Common myeloid progenitor, CD34-positive (primary cell): Measurements from ENCODE around the gene TEAD1.

Experiments
- CTCF ChIA-PET: fragments of 350-600 bp; sonication (Branson Sonifier 250); formaldehyde crosslinking; loops from one replicate; lab custom pipeline; 2021; ENCODE audit warnings: antibody characterized with exemption; lab: Charles Lee
- POLR2A ChIA-PET: fragments of 350-600 bp; sonication (Branson Sonifier 250); formaldehyde crosslinking; loops from one replicate; lab custom pipeline; 2021; ENCODE audit warnings: antibody characterized with exemption; lab: Charles Lee
- DNase-seq, 3 donors: peaks; one replicate each; pipeline versions ENCODE4 v3.0.0 to v3.0.0-alpha.2; 2013
- H3K27ac ChIP-seq, 2 experiments: 1 replicate in 1 of 2; 2 replicates in 1 of 2; pipeline ENCODE4 v1.7.0; 2013; ENCODE audit warnings: inconsistent platforms in 2 of 2, low read length in 2 of 2, mild to moderate bottlenecking in 2 of 2, low read depth in 1 of 2, moderate library complexity in 1 of 2; ENCODE audit not compliant: severe bottlenecking in 2 of 2, insufficient read depth in 1 of 2, poor library complexity in 1 of 2
- H3K27me3 ChIP-seq, 5 experiments: replicated peaks in 2 of 5; 1 replicate in 3 of 5; 2 replicates in 2 of 5; pipeline versions ENCODE4 v1.6.1 to v1.7.0; 2013; ENCODE audit warnings: low read length in 4 of 5, mild to moderate bottlenecking in 2 of 5, moderate library complexity in 2 of 5, inconsistent platforms in 1 of 5; ENCODE audit not compliant: insufficient read depth in 5 of 5, control insufficient read depth in 4 of 5
- H3K36me3 ChIP-seq, 4 experiments: 1 replicate in 2 of 4; 2 replicates in 2 of 4; pipeline versions ENCODE4 v1.6.1 to v1.7.0; 2013; ENCODE audit warnings: low read length in 3 of 4, control low read depth in 1 of 4, mild to moderate bottlenecking in 1 of 4; ENCODE audit not compliant: control insufficient read depth in 4 of 4, insufficient read depth in 4 of 4
- H3K4me1 ChIP-seq, 4 experiments: 1 replicate in 3 of 4; 2 replicates in 1 of 4; pipeline versions ENCODE4 v1.6.1 to v1.7.1; 2013; ENCODE audit warnings: low read length in 3 of 4, mild to moderate bottlenecking in 3 of 4, control low read depth in 1 of 4, inconsistent platforms in 1 of 4, moderate library complexity in 1 of 4; ENCODE audit not compliant: control insufficient read depth in 4 of 4, insufficient read depth in 4 of 4; ENCODE audit errors: control extremely low read depth in 1 of 4
- H3K4me3 ChIP-seq, 7 experiments: 1 replicate in 4 of 7; 2 replicates in 3 of 7; pipeline versions ENCODE4 v1.5.1 to v1.7.0; 2013; ENCODE audit warnings: mild to moderate bottlenecking in 7 of 7, low read length in 6 of 7, moderate library complexity in 6 of 7, inconsistent platforms in 2 of 7, low read depth in 2 of 7, control low read depth in 1 of 7; ENCODE audit not compliant: insufficient read depth in 4 of 7, control insufficient read depth in 1 of 7; ENCODE audit errors: extremely low read depth in 1 of 7
- H3K9me3 ChIP-seq, 5 experiments: 1 replicate in 4 of 5; 2 replicates in 1 of 5; pipeline versions ENCODE4 v1.6.1 to v1.7.1; 2013; ENCODE audit warnings: low read length in 4 of 5, mild to moderate bottlenecking in 2 of 5, inconsistent platforms in 1 of 5, low read depth in 1 of 5, moderate library complexity in 1 of 5; ENCODE audit not compliant: control insufficient read depth in 4 of 5, insufficient read depth in 2 of 5; ENCODE audit errors: control extremely low read depth in 1 of 5
- WGBS: methylation state at CpG from one replicate; pipeline ENCODE4 v1.1.5; 2013; ENCODE audit not compliant: insufficient coverage; 5-methylcytosine and 5-hydroxymethylcytosine counted together

The TEAD1 gene

DNA sequence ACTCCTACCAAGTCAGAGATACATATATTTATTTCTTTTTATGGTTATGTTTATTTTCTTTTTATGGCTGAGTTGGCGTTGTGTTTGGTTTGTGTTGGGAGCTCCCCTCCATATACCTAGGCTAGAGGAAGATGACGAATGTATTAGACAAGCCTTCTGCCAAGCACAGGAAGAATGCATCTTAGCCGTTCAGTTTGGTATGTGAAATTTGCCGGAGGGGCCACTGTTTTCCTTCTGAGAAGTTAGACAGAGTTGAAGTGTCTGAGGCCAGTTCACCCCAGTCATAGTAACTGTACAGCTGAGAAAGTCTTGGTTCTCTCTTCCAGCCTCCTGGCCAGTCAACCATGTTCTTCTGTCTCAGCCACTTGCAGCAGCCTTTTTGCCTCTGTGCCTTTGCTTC is 29.8 kb downstream of the TEAD1 start:
- 52% methylated on average over 2 of the region's 4 CpGs for WGBS
- no peak overlapping the region for H3K4me3 ChIP-seq
- POLR2A ChIA-PET, result no interaction called here
- H3K9me3 ChIP-seq, result peaks cover 0 to 5% (median 0%) of the 10 kb centered on the region in 5 experiments
- peaks cover 22 to 98% (median 53%) of the 10 kb centered on the region in 5 experiments for H3K27me3 ChIP-seq
- H3K27ac ChIP-seq, result no peak overlapping the region
- no peaks in the 10 kb centered on the region for H3K4me1 ChIP-seq
- no peak for DNase-seq
- CTCF ChIA-PET, result no interaction called here
- no peaks in the 10 kb centered on the region for H3K36me3 ChIP-seq

DNA sequence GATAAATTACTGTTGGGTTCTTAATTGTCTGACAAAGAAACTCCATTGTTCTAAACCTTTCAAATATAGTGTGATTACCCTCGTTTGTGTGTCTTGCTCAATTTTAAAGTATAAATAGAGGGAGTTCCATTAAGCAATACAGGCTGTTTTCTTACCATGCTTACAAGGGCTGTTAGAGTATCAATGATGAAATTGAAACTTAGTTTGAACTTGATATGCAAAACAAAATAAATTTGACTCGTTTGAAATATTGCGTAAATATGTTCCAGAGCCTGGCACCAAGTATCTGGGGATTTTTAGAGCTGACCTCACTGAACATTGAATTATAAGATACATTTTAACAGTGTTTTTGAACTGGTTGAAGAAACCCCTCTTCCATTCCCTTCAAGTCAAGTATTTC is 31.7 kb downstream of the TEAD1 start:
- Histone ChIP-seq H3K27ac (no peak overlapping the region), H3K4me1 (no peaks in the 10 kb centered on the region), H3K36me3 (no peaks in the 10 kb centered on the region), H3K4me3 (no peak overlapping the region), H3K9me3 (peaks cover 0 to 5% (median 0%) of the 10 kb centered on the region in 5 experiments), H3K27me3 (peaks cover 16 to 98% (median 51%) of the 10 kb centered on the region in 5 experiments)
- DNase-seq, result no peak
- WGBS, result no CpG with 5 or more reads among the region's 3 CpGs
- ChIA-PET POLR2A (no interaction called here), CTCF (no interaction called here)

GRCh38 chr11:12706545-12707499 is 32.6 kb downstream of the TEAD1 start:
- Histone ChIP-seq H3K4me1 (no peaks in the 10 kb centered on the region), H3K27ac (no peak overlapping the region), H3K27me3 (peaks cover 14 to 98% (median 48%) of the 10 kb centered on the region in 5 experiments), H3K9me3 (peaks cover 0 to 5% (median 0%) of the 10 kb centered on the region in 5 experiments), H3K4me3 (no peak overlapping the region), H3K36me3 (no peaks in the 10 kb centered on the region)
- WGBS, result 82% methylated on average over 7 of the region's 9 CpGs
- CTCF ChIA-PET, result no interaction called here
- no peak for DNase-seq
- POLR2A ChIA-PET, result no interaction called here

DNA sequence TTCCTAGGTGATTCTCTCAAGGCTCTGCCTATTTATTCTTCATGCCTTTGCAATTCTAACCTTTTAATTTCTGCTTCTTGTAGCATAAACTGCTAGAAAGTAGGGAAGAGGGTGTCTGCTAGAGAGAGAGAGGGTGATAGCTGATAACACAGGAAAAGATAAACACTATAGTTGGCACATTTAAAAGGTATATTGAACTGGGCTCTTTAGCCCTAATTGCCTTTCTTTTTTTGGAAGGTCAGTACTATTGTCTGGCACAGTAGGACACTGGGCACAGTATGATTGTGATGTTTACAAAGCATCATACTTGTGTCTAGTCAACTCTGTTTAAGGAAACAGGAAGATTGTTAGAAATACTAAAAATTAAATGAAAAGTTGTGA is 33.3 kb downstream of the TEAD1 start:
- ChIA-PET CTCF (no interaction called here), POLR2A (no interaction called here)
- Histone ChIP-seq H3K27ac (no peak overlapping the region), H3K9me3 (peaks cover 0 to 5% (median 0%) of the 10 kb centered on the region in 5 experiments), H3K4me1 (no peaks in the 10 kb centered on the region), H3K4me3 (no peak overlapping the region), H3K27me3 (peaks cover 11 to 97% (median 42%) of the 10 kb centered on the region in 5 experiments), H3K36me3 (no peaks in the 10 kb centered on the region)
- DNase-seq, result no peak

GRCh38 chr11:12711496-12711895 is 37.3 kb downstream of the TEAD1 start:
- DNase-seq, result no peak
- no peaks in the 10 kb centered on the region for H3K4me1 ChIP-seq
- POLR2A ChIA-PET, result no interaction called here
- no peak overlapping the region for H3K4me3 ChIP-seq
- no CpG with 5 or more reads among the region's 1 CpG for WGBS
- H3K27me3 ChIP-seq, result peaks cover 4 to 93% (median 33%) of the 10 kb centered on the region in 5 experiments
- CTCF ChIA-PET, result no interaction called here
- H3K27ac ChIP-seq, result no peak overlapping the region
- no peaks in the 10 kb centered on the region for H3K36me3 ChIP-seq
- H3K9me3 ChIP-seq, result no peaks in the 10 kb centered on the region

DNA sequence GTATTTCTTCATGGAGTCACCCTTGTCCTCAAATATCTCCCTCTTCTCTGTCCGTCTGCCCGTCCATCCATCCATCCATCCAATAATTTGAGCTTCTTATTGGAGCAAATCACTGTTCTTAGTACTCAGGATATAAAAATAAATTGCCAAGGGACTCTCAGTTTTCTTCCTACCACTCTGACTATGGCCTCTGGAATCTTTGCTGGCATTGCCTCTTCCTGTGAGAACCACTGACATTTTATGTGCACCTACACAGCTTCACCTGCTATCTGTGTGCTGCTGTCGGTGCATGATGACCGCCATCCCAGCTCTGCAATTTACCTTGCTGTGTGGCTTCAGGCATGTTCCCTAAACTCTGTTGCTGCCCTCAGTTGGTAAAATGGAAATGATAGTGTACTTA is 37.9 kb downstream of the TEAD1 start:
- Histone ChIP-seq H3K4me1 (no peaks in the 10 kb centered on the region), H3K36me3 (no peaks in the 10 kb centered on the region), H3K27ac (no peak overlapping the region), H3K27me3 (peaks cover 8 to 93% (median 31%) of the 10 kb centered on the region in 5 experiments), H3K9me3 (no peaks in the 10 kb centered on the region), H3K4me3 (no peak overlapping the region)
- POLR2A ChIA-PET, result no interaction called here
- DNase-seq, result no peak
- WGBS, result 93% methylated on average over 4 of the region's 4 CpGs
- CTCF ChIA-PET, result no interaction called here

GRCh38 chr11:12715131-12715530 is 40.9 kb downstream of the TEAD1 start:
- ChIA-PET CTCF (no interaction called here), POLR2A (no interaction called here)
- Histone ChIP-seq H3K9me3 (no peaks in the 10 kb centered on the region), H3K4me1 (no peaks in the 10 kb centered on the region), H3K4me3 (no peak overlapping the region), H3K27ac (no peak overlapping the region), H3K27me3 (peaks cover 8 to 90% (median 35%) of the 10 kb centered on the region in 5 experiments), H3K36me3 (no peaks in the 10 kb centered on the region)
- 90% methylated on average over 3 of the region's 4 CpGs for WGBS
- DNase-seq, result no peak
